Ovary (tissue), 9 donors: ENCODE measurements around the gene KCNB1. TPM values are rescaled to one million over a fixed set of nuclear protein-coding genes. Genes with fewer than 3 reads are reported as not detected.

Experiments used
- DNase-seq, 5 donors: peaks; one replicate each; pipeline ENCODE4 v3.0.0-alpha.2; 2019 to 2020
- H3K27ac ChIP-seq, 2 donors: fragments of 200-600 bp; one replicate each; pipeline versions ENCODE4 v1.5.1 to v1.8.0; 2019 to 2022
- H3K27me3 ChIP-seq: fragments of 200-600 bp; one replicate; pipeline ENCODE4 v1.8.0; 2022
- H3K36me3 ChIP-seq: fragments of 200-600 bp; sonication (generic); one replicate; pipeline ENCODE4 v1.5.1; 2019
- H3K4me1 ChIP-seq: one replicate; pipeline ENCODE4 v1.8.1; 2013; ENCODE audit warnings: mild to moderate bottlenecking, moderate library complexity; ENCODE audit not compliant: insufficient read depth
- H3K4me3 ChIP-seq: fragments of 200-600 bp; sonication (generic); one replicate; pipeline ENCODE4 v1.5.1; 2017
- H3K9me3 ChIP-seq, 2 donors: fragments of 200-600 bp in 1 of 2; sonication (generic) in 1 of 2; one replicate each; pipeline versions ENCODE4 v1.5.1 to v1.8.1; 2013 to 2019; ENCODE audit warnings: mild to moderate bottlenecking in 1 of 2, moderate library complexity in 1 of 2
- CTCF ChIP-seq, 3 donors: fragments of 450-650 bp in 2 of 3; fragments of 200-600 bp in 1 of 3; IDR thresholded peaks; one replicate each; pipeline versions ENCODE4 v1.5.1 to v1.8.0; 2016 to 2022; ENCODE audit warnings: antibody characterized with exemption in 3 of 3, mild to moderate bottlenecking in 1 of 3
- EP300 ChIP-seq: sonication (generic); formaldehyde crosslinking; IDR thresholded peaks from one replicate; pipeline ENCODE4 v1.6.1; 2017; ENCODE audit warnings: antibody characterized with exemption
- POLR2A ChIP-seq: fragments of 450-650 bp; IDR thresholded peaks from one replicate; pipeline ENCODE4 v1.6.1; 2017; ENCODE audit warnings: antibody characterized with exemption, mild to moderate bottlenecking, moderate library complexity
- WGBS, 3 donors: extraction: QIAGEN DNeasy Blood & Tissue Kit in 1 of 3; methylation state at CpG; one replicate each; pipeline versions ENCODE4 v1.1.5 to v1.1.7; 2013 to 2017; 5-methylcytosine and 5-hydroxymethylcytosine counted together
- intact Hi-C, 4 donors: fragments of 100-400 bp; cut with DNase I; formaldehyde crosslinking; loops; one replicate each; pipeline versions ENCODE4 v1.11.0 to v1.15.1; 2022 to 2023
- polyA plus RNA-seq, 2 donors: library from polyadenylated mRNA; stranded (reverse); fragments of 200-250 nt in 1 of 2; fragments of 350-450 nt in 1 of 2; fragmentation: Illumina TruSeq in 1 of 2; extraction: RNeasy Lipid Tissue Mini Kit (QIAGEN cat#74804) in 1 of 2; gene quantifications; one replicate each; pipeline ENCODE4 v1.2.3, GENCODE V29; 2013 to 2014
- total RNA-seq, 7 donors: library from RNA; depleted of rRNA in 2 of 7; stranded (reverse); fragments of >200 nt in 2 of 7; fragmentation: NEBNext Ultra II Directional in 3 of 7; extraction: Animal tissue kit (Norgen Biotek cat#: 25700) in 3 of 7; gene quantifications; one replicate each; pipeline versions ENCODE4 v1.1.0 to v1.2.4, GENCODE V29; 2016 to 2023
- donor health status: DM: no; HTN: no; CAD: no; lungs with moderate emphysema.
- donor health status: DM: no; HTN: no; CAD: no.
- donor health status: Bipolar disorder and iron deficiency.
- donor health status: DM: yes; HTN: yes; CAD: no.
- donor health status: DM: no; HTN: no; CAD: no.
- donor health status: DM: yes; HTN: yes; CAD: no.

The KCNB1 gene
- total and polyA plus RNA-seq, 9 donors, result 0.12 to 5.4 (median 1.3) TPM

GRCh38 chr20:49521356-49521755 lies 38.9 kb upstream of the KCNB1 start:
- H3K4me1 ChIP-seq, result no peaks in the 10 kb centered on the region
- WGBS, 3 donors, result 79 to 81% (median 80%) methylated on average over 4 of the region's 4 CpGs
- H3K27ac ChIP-seq, result no peak overlapping the region
- TF ChIP-seq EP300 (no peak), POLR2A (no peak), CTCF (IDR thresholded peaks at IDR 0.05) (no peak)
- no peaks in the 10 kb centered on the region for H3K27me3 ChIP-seq
- H3K36me3 ChIP-seq, result no peaks in the 10 kb centered on the region
- H3K4me3 ChIP-seq, result no peak overlapping the region
- no peaks in the 10 kb centered on the region for H3K9me3 ChIP-seq
- no peak for DNase-seq
- intact Hi-C loops, result no loop called here

- intact Hi-C loops, result loop anchor here in 1 of 4 donors (10.0 kb wide), 1 partner anchor 185 kb away; no protein-coding TSS in a partner anchor
- no peak for DNase-seq
- TF ChIP-seq EP300, result no peak
- no peak for TF ChIP-seq CTCF (IDR thresholded peaks at IDR 0.05)
- TF ChIP-seq POLR2A, result no peak
- no peaks in the 10 kb centered on the region for H3K9me3 ChIP-seq
- no peak overlapping the region for H3K27ac ChIP-seq
- no peaks in the 10 kb centered on the region for H3K27me3 ChIP-seq
- no peak overlapping the region for H3K4me3 ChIP-seq
- no peaks in the 10 kb centered on the region for H3K36me3 ChIP-seq
- 86 to 94% (median 88%) methylated on average over 5 of the region's 5 CpGs for WGBS, 3 donors
- no peaks in the 10 kb centered on the region for H3K4me1 ChIP-seq
These were observed 37.4 kb upstream of the KCNB1 start for GRCh38 chr20:49519777-49520359.

GRCh38 chr20:49519212-49519712 lies 36.8 kb upstream of the KCNB1 start:
- intact Hi-C loops, result loop anchor here in 1 of 4 donors (10.0 kb wide), 1 partner anchor 184 kb away; no protein-coding TSS in a partner anchor
- Histone ChIP-seq H3K27me3 (no peaks in the 10 kb centered on the region), H3K9me3 (no peaks in the 10 kb centered on the region), H3K27ac (no peak overlapping the region), H3K36me3 (no peaks in the 10 kb centered on the region), H3K4me1 (no peaks in the 10 kb centered on the region), H3K4me3 (no peak overlapping the region)
- TF ChIP-seq POLR2A (no peak), CTCF (IDR thresholded peaks at IDR 0.05) (no peak), EP300 (no peak)
- DNase-seq, result no peak
- 49 to 50% (median 49%) methylated on average over 4 of the region's 4 CpGs for WGBS, 3 donors

- Histone ChIP-seq H3K4me3 (no peak overlapping the region), H3K36me3 (no peaks in the 10 kb centered on the region), H3K27me3 (no peaks in the 10 kb centered on the region), H3K27ac (no peak overlapping the region), H3K9me3 (no peaks in the 10 kb centered on the region), H3K4me1 (no peaks in the 10 kb centered on the region)
- no peak for TF ChIP-seq EP300
- TF ChIP-seq POLR2A, result no peak
- TF ChIP-seq CTCF (IDR thresholded peaks at IDR 0.05), result no peak
- no peak for DNase-seq
- WGBS, 3 donors, result 41 to 60% (median 54%) methylated on average over 5 of the region's 5 CpGs
- intact Hi-C loops, result loop anchor here in 1 of 4 donors (10.0 kb wide), 1 partner anchor 184 kb away; no protein-coding TSS in a partner anchor
These were observed 36.1 kb upstream of the KCNB1 start for GRCh38 chr20:49518576-49518975.
